GM21367 (cell line): ENCODE measurements around the gene ERC1.

Experiments
- ATAC-seq: cut with Tn5 transposase; IDR thresholded peaks from one replicate; pipeline ENCODE4 v1.9.1; 2021; ENCODE audit not compliant: unreplicated experiment

The ERC1 gene

DNA sequence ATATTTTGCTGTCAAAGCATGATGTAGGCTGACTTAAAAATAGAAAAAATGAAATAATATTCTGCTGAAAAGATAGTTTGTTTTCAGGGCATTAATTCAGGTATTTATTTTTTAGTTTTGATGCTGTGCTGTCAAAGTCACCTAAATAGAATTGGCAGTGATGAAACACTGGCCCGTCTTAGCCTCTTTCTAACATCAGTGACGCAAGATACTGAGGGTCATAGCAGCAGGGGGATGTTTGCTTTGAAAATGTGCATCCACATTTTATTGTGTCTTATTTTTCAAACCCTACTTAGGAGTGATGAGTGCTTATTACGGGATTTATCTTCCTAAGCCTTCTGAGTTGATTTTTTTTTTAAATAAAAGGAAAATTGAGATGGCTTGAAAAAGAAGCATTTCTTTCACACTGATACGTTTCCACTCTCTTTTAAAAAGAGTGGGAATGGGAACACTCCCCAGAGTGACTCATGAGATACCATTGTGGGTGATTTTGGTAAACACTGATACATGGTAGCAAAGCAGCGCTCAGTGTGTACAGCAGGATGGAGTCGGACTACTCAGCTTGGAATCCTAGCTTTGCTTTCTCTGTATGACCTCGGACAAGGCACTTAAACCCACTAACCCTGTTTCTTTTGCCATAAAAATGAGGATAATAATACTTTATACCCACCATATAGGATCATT, 290.8 kb downstream of the ERC1 start:
- no peak for ATAC-seq

DNA sequence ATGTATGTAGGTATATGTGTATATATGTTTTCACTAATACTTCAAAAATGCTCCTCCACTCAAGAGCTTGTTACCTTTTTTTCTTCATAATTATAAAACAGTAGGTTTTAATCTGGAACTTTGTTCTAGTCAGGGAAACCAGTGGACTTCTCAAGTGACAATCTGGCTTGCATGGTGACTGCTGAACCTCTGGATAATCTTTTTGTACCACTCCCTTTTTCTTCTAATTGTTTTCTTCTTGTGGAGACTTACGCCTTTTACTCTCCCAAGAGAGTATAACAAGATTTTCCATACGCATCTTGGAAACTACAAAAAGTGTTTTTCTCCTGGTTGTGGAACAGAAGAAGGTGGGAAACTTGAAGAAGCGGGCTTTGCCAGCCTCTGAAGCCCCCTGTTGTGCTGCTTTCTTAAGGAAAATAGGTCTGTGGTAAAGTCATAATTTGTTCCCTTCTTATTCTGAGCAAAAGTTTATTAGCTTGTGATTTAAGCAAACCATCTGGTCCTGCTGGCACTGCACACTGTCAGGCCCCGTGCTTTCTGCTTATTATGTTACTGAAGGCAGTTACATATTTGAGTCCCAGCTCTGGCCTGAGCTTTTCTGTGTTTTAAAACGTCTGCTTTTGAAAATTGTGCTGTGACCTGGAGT, 291.8 kb downstream of the ERC1 start:
- ATAC-seq, result no peak

DNA sequence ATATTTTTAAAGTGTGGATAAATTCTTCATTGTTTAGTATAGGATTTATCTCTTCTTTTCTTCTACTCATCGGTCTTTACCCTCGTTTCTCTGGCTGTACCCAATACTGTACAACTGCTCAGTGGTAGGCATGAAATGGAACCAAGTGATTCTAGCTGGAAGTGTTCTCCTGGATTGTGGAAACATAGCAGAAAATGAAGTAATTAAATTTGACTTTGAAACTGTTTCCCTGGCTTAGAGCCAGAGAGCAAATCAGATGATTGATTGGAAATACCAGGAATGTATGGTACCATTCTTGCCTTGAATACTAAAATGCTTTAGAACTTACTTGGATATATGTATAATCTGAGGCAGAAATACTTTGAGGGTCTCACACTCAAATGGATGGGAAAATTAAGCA, 292.3 kb downstream of the ERC1 start:
- ATAC-seq, result no peak

DNA sequence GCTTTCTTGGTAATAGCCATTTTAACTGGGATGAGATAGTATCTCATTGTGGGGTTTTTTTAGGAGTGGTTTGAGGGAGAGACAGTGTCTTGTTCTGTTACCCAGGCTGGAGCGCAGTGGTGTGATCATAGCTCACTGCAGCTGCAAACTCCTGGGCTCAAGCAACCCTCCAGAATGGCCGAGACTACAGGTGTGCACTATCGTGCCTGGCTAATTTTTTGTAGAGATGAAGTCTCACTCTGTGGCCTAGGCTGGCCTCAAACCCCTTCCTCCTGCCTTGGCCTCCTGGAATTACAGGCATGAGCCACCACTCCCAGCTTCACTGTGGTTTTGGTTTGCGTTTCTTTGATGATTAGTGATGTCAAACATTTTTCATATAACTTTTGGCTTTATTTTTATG, 293.6 kb downstream of the ERC1 start:
- ATAC-seq, result no peak

DNA sequence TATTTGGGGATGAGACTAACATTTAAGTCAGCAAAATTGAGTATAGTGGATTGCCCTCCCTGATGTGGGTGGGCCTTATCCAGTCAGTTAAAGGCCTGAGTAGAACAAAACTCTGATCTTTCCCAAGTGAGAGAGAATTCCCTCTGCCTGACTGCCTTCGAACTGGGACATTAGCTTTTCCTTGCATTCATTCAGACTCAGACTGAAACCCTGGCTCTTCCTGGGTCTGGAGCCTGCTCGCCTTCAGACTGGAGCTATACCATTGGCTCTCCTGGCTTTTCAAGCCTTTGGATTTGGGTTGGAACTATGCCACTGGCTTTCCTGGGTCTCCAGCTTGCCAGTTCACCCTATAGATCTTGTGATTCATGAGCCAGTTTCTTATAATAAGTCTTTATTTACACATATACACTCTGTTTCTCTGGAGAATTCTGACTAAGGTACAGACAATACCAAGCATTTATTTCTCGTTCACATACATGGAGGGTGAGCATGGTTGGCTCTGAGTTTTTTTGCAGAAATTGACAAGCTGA, 296.5 kb downstream of the ERC1 start:
- no peak for ATAC-seq

DNA sequence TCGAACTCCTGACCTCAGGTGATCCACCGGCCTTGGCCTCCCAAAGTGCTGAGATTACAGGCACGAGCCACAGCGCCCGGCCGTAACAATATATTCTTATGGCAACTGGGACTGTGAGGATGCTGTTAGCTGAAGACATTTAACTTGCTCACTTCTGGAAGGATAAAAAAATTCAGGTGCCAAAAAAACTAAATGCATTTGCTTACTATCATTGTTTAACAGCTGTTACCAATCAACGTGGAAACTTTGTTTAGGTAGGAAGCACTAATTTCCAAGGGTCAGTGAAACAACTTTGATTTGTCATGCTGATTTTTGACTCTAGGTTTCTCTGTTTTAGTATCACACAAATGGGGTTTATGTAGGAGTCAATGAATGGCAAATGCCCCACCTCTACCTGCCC, 297.3 kb downstream of the ERC1 start:
- no peak for ATAC-seq

DNA sequence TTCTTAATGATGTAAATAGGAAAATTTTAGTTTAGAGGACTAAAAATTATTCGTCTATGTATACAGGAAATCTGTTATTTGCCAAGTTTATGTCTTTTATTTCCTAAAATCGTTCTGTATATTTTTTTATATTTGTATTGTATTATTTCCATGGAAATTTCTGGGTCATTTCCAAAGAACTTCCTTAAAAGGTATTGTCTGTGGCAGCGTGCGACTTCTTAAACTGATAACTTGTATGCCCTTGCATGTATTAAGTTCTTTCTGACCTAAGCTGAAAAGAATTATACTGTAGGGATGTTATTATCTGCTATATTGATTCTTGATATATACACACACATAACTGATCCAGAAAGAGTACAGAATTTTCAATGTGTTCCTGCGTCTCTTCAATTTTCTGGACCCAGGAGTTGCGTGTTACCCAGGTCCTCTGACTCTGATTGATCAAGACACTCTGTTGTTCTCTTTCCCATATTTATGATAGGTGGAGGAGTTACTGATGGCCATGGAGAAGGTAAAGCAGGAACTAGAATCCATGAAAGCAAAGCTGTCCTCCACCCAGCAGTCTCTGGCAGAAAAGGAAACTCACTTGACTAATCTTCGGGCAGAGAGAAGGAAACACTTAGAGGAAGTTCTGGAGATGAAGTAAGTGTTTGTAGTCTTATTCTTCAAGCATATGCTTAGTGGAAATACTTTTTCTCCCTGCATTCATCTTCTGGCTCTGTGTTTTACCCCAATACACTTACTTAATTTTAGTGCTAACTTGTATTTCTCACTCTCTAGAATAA, 298.5 kb downstream of the ERC1 start:
- no peak for ATAC-seq

DNA sequence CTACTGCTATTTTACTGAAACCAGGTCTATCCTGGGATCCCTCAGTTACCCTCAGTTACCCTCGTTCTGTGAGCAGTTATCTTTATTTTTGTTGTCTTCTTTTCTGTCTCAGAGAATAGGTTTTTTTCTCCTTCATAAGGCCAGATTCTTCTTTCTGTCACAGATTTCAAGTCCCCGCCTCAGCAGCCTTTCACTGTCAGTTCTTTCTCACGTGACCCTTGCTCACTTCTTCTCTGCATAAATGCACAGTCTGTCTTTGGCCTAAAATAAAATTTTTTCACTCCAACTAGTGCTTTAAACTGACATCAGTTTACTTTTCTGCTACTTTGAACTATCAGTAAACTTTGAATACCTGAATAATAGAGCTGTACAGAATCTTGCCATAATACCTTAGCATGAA, 299.7 kb downstream of the ERC1 start:
- no peak for ATAC-seq

DNA sequence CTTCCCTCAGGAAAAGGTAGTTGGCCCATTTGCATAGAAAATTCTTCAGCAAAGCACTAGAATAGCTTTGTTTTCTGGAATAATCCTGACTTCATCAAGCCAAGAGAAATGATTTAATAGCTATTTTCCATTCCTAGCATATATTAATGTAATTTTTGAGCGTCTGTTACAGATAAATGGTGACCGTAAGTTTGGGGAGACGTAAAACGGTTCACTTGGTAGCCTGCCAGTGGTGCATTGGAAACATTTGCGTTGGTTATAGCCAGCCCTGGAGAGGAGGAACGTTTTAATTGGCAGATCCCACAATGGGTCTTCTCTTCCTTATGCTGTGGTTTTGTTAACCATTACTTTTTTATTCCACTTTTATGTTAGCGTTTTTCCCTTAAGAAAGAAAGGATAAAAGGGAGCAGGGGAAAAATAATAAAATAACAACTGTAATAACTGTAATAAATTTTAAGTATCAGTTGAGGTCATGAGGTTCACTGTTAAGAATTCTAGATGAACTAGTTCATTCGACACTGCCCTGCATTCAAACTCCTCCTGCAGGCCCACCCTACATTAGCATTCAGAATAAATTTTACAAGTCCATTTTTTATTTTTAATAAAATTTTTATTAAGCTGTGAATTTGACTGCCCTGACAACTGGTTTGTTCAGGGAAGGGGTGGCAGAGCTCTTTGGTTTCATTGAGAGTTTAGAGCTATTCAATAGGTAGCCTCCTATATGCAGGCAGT, 300.7 kb downstream of the ERC1 start:
- no peak for ATAC-seq

DNA sequence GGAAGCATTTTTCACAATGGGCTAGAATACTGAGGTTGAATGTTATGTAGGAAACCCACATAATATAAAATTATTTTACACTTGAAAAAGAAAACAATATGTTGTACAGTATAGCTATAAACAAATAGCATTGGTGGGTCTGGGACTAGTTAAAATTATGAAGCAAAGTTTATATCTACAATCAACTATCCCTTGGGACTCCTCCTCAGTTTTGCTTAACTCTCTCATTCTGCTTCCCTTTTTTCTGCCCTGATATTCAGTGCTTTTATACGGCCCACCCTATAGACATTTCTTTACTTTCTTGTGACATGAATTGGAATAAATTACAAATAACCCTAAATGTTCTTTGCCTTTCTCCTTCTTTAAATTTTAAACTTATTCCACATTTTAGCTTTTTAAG, 302.9 kb downstream of the ERC1 start:
- no peak for ATAC-seq

DNA sequence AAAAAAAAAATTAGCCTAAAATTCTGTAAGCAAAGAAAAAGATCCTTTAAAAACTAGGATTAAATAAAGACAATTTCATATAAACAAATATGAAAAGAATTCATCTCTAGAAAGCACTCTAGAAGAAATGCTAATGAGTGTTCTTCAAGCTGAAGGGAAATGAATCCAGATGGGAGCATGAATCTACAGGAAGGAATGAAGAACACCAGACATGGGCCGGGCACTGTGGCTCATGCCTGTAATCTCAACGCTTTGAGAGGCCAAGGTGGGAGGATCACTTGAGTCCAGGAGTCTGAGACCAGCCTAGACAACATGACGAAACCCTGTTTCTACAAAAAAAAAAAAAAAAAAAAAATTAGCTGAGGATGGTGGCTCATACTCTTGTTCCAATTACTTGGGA, 306.2 kb downstream of the ERC1 start:
- no peak for ATAC-seq

DNA sequence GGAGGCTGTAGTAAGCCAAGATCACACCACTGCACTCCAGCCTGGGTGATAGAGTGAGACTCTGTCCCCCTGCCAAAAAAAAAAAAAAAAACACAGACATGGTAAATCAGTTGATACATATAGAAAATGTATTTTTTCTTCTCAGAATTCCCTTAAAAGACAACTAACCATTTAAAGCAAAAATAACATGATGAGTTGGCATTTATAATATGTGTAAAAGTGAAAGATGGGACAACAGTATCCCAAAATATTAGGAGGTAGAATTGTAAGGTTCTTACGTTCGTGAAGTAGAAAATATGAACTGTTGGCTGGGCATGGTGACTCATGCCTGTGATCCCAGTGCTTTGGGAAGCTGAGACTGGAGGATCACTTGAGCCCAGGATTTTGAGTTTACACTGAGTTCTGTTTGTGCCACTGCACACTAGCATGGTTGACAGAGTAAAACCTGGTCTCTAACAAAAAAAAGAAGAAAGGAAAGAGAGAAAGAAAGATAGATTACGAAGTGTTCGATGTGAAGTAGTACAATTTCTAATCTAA, 306.7 kb downstream of the ERC1 start:
- no peak for ATAC-seq

DNA sequence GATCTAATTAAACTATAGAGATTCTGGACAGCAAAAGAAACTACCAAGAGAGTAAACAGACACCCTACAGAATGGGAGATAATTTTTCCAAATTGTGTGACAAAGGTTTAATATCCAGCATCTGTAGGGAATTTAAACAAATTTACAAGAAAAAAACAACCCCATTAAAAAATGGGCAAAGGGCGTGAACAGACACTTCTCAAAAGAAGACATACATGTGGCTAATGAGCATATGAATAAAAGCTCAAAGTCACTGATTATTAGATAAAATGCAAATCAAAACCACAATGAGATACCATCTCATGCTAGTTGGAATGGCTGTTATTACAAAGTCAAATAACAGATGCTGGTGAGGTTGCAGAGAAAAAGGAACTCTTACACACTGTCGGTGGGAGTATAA, 309.4 kb downstream of the ERC1 start:
- no peak for ATAC-seq

DNA sequence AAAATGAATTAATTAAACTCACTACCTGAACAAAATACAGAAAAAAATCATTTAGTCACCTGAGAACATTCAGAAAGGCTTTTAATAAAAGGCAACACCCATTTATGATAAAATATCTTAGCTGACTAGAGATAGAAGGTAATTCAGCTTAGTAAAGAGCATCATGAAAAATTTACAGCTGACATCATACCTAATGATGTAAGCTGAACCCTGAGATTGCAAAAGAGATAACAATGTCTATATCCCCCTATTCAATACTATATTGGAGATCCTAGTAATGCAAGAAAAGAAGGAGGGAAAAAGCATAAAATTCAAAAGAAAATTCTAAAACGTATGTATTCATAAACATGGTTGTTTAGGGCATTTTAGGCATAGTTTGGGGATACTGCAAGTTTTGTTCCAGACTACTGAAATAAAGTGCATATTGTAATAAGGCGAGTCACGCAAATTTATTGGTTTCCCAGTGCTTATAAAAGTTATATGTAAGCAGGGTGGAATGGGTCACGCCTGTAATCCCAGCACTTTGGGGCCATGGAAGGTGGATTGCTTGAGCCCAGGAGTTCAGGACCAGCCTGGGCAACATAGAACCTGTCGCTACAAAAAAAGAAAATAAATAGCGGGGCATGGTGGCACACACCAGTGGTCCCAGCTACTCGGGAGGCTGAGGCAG, 311.3 kb downstream of the ERC1 start:
- no peak for ATAC-seq

DNA sequence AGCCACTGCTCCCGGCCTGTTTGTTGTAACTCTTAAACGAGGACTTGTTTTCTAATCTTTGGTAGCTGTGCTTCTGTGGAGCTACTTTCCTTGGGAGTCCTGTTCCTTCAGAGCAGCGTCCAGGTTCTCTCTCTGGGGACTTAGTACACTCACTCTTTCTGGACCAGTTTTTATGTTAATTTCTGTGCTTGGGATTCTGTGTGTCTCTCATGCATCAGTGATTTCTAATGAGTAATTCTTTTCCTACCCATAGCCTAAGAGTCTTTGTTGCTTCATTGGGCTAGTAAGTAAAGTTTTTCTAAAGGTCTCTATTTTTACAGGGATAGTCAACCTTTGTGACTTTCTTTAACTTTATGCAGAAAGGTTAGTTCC, 314.0 kb downstream of the ERC1 start:
- ATAC-seq, result no peak

DNA sequence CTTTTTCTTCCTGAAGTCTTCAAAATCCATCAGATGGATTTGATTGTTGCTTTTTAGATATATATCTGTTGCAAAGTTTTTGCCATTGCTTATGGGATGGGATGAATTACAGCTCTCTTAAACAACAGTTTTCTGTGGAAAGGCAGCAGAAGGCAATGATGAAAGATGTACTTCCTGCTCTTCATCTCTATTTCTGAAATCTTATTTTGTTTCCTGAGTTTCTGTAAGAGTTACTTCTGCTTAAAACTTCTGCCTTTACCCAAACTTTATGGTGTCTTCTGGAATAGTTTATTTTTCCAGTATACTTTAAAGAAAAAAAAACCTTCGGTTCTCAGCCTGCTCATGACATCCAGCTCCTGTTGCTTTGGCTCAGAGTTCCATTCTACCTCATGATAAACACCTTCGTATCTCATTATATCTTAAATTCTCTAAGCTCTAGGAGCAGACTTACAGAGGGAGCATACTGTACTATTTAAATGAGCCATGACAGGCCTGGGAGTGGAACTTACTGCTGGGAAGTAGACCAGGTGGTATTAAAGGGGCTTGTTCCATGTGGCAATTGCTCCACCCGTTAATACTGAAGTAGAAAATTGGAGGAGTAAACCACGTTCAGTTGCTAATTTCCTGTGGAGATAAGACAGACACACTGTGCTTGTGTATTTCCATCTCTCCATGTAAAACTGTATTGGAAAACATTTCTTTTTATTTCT, 314.9 kb downstream of the ERC1 start:
- no peak for ATAC-seq

DNA sequence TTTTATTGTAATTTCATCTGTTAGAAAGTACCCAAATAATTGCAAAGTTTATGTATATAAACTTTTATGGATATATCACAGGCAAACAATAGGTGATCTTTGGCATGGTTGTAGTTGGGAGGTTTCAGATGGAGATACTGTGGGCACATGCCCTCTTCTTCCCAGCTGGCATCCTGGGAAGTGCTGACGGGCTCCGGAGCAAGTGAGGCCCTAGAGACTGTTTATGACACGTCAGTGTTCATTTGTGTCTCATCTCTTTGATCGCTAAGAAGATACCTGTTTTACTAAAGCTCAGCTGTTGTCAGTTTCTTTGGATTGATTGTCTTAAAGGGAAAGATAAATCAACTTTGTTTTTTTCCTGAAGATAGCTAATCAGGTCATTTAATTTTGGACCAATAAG, 315.8 kb downstream of the ERC1 start:
- no peak for ATAC-seq

DNA sequence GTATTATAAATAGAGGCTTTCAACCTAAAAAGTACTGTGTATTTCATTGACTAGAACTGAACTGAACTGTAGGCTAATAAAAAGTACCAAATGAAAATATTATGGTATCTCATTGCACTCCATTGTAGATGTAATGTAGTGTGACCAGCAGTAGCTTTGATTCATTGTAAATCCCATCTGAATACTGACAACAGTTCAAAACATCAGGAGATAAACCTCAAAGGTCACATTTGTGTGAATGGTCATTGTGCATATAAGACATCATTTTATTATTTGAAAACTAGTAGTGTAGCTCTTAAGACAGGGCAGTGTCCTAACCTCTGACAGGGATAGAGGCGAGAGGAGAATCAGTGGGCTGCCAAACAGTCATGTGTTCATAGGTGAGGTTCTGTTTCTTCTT, 316.8 kb downstream of the ERC1 start:
- ATAC-seq, result no peak

DNA sequence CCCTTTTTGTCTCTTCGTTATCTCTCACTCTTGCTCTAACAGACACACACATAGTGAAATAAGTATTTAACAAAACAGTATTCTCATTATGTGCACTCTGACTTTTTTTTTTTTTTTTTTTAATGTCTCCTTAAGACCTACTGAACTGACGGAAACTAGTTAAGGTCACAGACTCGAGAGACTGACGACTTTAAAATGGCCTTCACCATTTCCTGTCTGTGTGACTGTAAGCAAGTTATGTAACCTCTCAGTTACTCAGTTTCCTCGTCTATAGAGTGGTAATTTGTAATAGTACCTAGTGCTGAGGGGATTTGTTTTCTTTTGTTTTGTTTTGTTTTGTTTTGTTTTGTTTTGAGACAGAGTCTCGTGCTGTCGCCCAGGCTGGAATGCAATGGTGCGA, 318.6 kb downstream of the ERC1 start:
- ATAC-seq, result no peak

DNA sequence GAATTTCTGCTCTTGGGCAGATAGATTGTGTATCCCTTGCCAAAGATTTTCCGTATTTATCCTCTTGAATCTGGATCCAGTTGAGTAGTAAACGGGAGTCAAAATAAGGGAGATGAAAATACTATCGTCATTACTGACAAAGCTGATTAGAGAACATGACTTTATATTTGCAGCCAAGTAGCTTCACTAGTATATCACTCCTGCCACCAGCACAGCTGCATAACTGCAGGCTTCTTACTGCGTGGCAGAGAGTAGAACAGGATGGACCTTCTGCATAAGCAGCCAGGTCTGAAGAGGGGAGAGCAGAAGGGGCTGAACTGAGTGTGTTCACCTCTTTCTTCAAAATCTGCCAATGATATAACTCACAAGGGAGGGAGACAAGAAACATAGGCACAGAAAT, 319.6 kb downstream of the ERC1 start:
- ATAC-seq, result no peak
